GM19397 (cell line): ENCODE results near the gene ZW10.
"Not testable (repeated sequence)": the region's sequence is repeated elsewhere in the genome, so short reads cannot be mapped to it uniquely, and the experiment has no call there.

Experiments
- ATAC-seq: cut with Tn5 transposase; IDR thresholded peaks from one replicate; pipeline ENCODE4 v1.9.1; 2021; ENCODE audit warnings: mild to moderate bottlenecking, moderate library complexity; ENCODE audit not compliant: unreplicated experiment

ZW10 gene

GRCh38 chr11:113703551-113703950, 69.9 kb downstream of the ZW10 start:
- not testable (repeated sequence) for ATAC-seq

- no peak for ATAC-seq
These were observed 72.0 kb downstream of the ZW10 start for GRCh38 chr11:113701491-113701890.

- ATAC-seq, result no peak
These were observed 75.0 kb downstream of the ZW10 start for GRCh38 chr11:113698515-113698914.

- ATAC-seq, result no peak
These were observed 75.6 kb downstream of the ZW10 start for GRCh38 chr11:113697756-113698407.

- no peak for ATAC-seq
These were observed 76.4 kb downstream of the ZW10 start for GRCh38 chr11:113697111-113697510.

GRCh38 chr11:113695207-113695606, 78.3 kb downstream of the ZW10 start:
- ATAC-seq, result no peak

- ATAC-seq, result no peak
These were observed 79.1 kb downstream of the ZW10 start for GRCh38 chr11:113694390-113694789.

GRCh38 chr11:113693030-113693429, 80.5 kb downstream of the ZW10 start:
- no peak for ATAC-seq

- ATAC-seq, result no peak
These were observed 82.6 kb downstream of the ZW10 start for GRCh38 chr11:113690619-113691569.

GRCh38 chr11:113689768-113690618, 83.5 kb downstream of the ZW10 start:
- no peak for ATAC-seq

GRCh38 chr11:113685654-113686359, 87.7 kb downstream of the ZW10 start:
- no peak for ATAC-seq

GRCh38 chr11:113684496-113684895, 89.0 kb downstream of the ZW10 start:
- no peak for ATAC-seq

GRCh38 chr11:113683481-113684046, 89.9 kb downstream of the ZW10 start:
- ATAC-seq, result no peak
